ENCODE results near the gene ARSA.

GRCh38 chr22:50604256-50605001 lies 23.5 kb downstream of the ARSA start:
- TF ChIP-seq CTCF (IDR thresholded peaks at IDR 0.05) (no peak), POLR2AphosphoS5 (IDR thresholded peaks at IDR 0.05; ENCODE audit: insufficient read depth in 1 of 2, low read depth in 1 of 2) (no peak), POLR2A (IDR thresholded peaks at IDR 0.05) (no peak)
